ENCODE measurements around the gene MMEL1. TPM values are rescaled to one million over a fixed set of nuclear protein-coding genes. Genes with fewer than 3 reads are reported as not detected.

MMEL1 gene
- total RNA-seq, 1 experiment from 2014 or later: 0.46 TPM

- H3K27ac ChIP-seq (ENCODE audit: low read length): no peak overlapping the region
- TF ChIP-seq, protein P1, sequence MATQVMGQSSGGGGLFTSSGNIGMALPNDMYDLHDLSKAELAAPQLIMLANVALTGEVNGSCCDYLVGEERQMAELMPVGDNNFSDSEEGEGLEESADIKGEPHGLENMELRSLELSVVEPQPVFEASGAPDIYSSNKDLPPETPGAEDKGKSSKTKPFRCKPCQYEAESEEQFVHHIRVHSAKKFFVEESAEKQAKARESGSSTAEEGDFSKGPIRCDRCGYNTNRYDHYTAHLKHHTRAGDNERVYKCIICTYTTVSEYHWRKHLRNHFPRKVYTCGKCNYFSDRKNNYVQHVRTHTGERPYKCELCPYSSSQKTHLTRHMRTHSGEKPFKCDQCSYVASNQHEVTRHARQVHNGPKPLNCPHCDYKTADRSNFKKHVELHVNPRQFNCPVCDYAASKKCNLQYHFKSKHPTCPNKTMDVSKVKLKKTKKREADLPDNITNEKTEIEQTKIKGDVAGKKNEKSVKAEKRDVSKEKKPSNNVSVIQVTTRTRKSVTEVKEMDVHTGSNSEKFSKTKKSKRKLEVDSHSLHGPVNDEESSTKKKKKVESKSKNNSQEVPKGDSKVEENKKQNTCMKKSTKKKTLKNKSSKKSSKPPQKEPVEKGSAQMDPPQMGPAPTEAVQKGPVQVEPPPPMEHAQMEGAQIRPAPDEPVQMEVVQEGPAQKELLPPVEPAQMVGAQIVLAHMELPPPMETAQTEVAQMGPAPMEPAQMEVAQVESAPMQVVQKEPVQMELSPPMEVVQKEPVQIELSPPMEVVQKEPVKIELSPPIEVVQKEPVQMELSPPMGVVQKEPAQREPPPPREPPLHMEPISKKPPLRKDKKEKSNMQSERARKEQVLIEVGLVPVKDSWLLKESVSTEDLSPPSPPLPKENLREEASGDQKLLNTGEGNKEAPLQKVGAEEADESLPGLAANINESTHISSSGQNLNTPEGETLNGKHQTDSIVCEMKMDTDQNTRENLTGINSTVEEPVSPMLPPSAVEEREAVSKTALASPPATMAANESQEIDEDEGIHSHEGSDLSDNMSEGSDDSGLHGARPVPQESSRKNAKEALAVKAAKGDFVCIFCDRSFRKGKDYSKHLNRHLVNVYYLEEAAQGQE (IDR thresholded peaks at IDR 0.05; ENCODE audit: insufficient read depth in 1 of 2, low read depth in 2 of 2, low read length in 1 of 2): no peak
- TF ChIP-seq CTCF (IDR thresholded peaks at IDR 0.05) (no peak), POLR2AphosphoS5 (IDR thresholded peaks at IDR 0.05; ENCODE audit: low read depth, low read length) (no peak), TCF7L2 (IDR thresholded peaks at IDR 0.05; ENCODE audit: low read depth, low read length) (no peak), SIN3A (IDR thresholded peaks at IDR 0.05; ENCODE audit: borderline replicate concordance, insufficient read depth, low read depth, low read length) (no peak)
- BruUV-seq (replicated peaks): no TSS peak
- no peaks in the 10 kb centered on the region for H3K36me3 ChIP-seq (ENCODE audit: control insufficient read depth, insufficient read depth, low read length)
- ChIA-PET CTCF (no interaction called here), POLR2A (no interaction called here)
- no peaks in the 10 kb centered on the region for H3K27me3 ChIP-seq (ENCODE audit: control insufficient read depth, insufficient read depth, low read length)
- H3K9me3 ChIP-seq (ENCODE audit: control insufficient read depth, insufficient read depth, low read depth, low read length): peaks cover 10% of the 10 kb centered on the region; the same call in 1 of the 2 replicates
- H3K4me1 ChIP-seq (ENCODE audit: control insufficient read depth, insufficient read depth, low read length): no peaks in the 10 kb centered on the region; the same call in 1 of the 2 replicates
- DNase-seq (ENCODE audit: low read depth, low spot score) (no peak), ATAC-seq (no peak)
- H3K4me3 ChIP-seq (ENCODE audit: low read depth in 2 of 2, low read length in 2 of 2): no peak overlapping the region
- intact Hi-C loops (cut with micrococcal nuclease; ENCODE audit: unreplicated experiment): no loop called here
- in situ Hi-C loops (cut with HindIII; ENCODE audit: low pct_unique_long_range_greater_than_20kb, low sequenced_read_pairs): no loop called here
These were observed 59.4 kb downstream of the MMEL1 start for GRCh38 chr1:2573250-2573920.

DNA sequence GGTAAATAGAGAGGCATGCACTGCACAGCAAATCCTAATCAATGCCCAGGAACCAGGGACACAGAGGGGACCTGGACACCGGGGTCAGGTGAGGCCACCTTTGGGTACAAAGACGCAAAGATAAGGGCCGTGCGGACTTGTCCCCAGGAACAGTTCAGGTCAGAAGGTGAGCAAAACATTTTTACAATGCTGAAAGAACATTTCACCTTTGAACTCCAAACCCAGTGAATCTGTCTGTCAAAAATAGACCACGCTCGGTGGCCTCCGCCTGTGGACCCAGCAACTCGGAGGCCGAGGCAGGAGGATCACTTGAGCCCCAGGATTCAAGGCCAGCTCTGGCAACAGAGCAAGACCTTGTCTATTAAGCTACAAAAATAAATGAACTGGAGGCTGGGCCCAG, 61.5 kb downstream of the MMEL1 start:
- TF ChIP-seq POLR2AphosphoS5 (IDR thresholded peaks at IDR 0.05; ENCODE audit: low read depth, low read length) (no peak), SIN3A (IDR thresholded peaks at IDR 0.05; ENCODE audit: borderline replicate concordance, insufficient read depth, low read depth, low read length) (no peak), CTCF (IDR thresholded peaks at IDR 0.05) (no peak), TCF7L2 (IDR thresholded peaks at IDR 0.05; ENCODE audit: low read depth, low read length) (no peak)
- no peaks in the 10 kb centered on the region for H3K27me3 ChIP-seq (ENCODE audit: control insufficient read depth, insufficient read depth, low read length)
- H3K4me1 ChIP-seq (ENCODE audit: control insufficient read depth, insufficient read depth, low read length): no peaks in the 10 kb centered on the region
- ChIA-PET POLR2A (no interaction called here), CTCF (interaction anchor here (0.6 kb wide), 1 partner anchor 121 kb away, joined by 3 read pairs; no protein-coding TSS in a partner anchor)
- H3K9me3 ChIP-seq (ENCODE audit: control insufficient read depth, insufficient read depth, low read depth, low read length): peaks cover 10% of the 10 kb centered on the region; the same call in 1 of the 2 replicates
- DNase-seq (ENCODE audit: low read depth, low spot score): no peak
- H3K4me3 ChIP-seq (ENCODE audit: low read depth in 2 of 2, low read length in 2 of 2): no peak overlapping the region
- no TSS peak for BruUV-seq (replicated peaks)
- intact Hi-C loops (cut with micrococcal nuclease; ENCODE audit: unreplicated experiment): no loop called here
- no peak for ATAC-seq
- in situ Hi-C loops (cut with HindIII; ENCODE audit: low pct_unique_long_range_greater_than_20kb, low sequenced_read_pairs): no loop called here
- no peaks in the 10 kb centered on the region for H3K36me3 ChIP-seq (ENCODE audit: control insufficient read depth, insufficient read depth, low read length)
- H3K27ac ChIP-seq (ENCODE audit: low read length): no peak overlapping the region

All from Panc1 (cell line).